NCI-H82 (cell line): Measurements from ENCODE around the gene FBRSL1.
A peak's percentile ranks its signal among the peaks of the same experiment; 100 is the strongest.

Experiments
- DNase-seq: peaks from one replicate; lab custom pipeline; 2025; lab: John Stamatoyannopoulos, UW

Gene FBRSL1

DNA sequence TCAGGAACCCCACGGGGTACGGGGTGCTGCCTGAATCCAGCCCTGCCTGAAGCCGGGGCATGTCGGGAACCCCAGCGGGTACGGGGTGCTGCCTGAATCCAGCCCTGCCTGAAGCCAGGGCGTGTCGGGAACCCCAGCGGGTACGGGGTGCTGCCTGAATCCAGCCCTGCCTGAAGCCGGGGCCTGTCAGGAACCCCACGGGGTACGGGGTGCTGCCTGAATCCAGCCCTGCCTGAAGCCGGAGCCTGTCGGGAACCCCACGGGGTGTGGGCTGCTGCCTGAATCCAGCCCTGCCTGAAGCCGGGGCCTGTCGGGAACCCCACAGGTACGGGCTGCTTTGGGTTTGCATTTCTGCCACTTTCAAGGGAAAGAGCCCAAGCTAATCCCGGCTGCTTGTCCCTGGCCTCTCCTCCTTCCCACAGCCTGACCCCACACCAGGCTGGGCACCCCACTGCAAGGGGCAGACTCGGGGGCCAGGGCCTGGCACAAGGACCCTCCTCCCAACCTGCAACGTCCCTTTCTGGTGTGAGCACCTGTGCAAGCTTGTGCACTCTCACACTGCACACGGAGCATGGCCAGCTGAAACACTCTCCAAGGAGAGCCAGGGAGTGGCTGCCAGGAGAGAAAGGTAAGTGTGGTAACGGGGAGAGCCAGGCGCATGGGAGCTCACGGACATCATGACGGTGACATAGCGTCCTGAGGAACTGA lies 5.6 kb upstream of the FBRSL1 start:
- DNase-seq = no peak

DNA sequence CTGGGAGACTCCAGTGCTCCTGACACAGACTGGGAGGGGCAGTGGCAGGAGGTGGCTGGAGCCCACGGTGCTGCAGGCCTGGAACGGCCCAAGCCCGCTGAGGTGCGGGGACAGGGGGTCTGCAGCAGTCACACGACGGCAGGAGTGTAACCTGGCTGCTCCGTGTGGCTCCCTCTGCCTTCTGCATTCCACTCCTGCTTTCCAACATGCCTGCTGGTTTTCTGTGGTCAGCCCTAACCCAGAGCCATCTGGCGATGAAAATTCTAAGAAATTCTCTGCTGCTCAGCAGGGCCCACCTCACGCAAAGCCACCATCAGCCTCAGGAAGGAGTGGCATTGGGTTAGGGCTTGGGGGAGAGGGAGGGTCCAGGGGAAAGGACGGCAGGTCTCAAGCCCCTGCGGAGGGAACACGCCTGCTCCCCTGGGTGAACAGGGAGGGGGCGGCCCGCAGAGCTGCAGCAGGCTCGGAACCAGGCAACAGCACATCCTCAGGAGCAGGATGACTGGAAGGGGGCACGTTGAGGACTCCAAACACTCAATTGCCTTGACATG lies 5.0 kb upstream of the FBRSL1 start:
- DNase-seq = no peak

DNA sequence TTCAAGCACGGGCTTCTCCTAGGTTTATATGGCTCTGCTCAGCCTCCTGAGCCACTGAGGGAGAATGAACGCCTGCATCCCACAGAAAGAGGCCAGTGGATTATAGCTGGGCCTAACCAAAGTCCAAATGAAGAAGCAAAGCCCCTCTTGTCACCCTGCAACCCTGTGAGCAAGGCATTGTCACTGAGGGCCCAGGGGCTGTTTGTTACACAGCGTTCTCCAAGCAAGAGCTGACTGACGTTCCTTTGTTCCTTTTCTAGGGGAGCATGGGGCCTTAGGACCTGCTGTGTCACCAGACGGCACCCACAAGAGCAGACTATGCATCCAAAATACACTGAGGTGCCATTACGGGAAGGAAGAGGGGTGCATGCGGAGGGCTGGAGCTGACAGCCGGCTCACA lies 4.3 kb upstream of the FBRSL1 start:
- no peak for DNase-seq

DNA sequence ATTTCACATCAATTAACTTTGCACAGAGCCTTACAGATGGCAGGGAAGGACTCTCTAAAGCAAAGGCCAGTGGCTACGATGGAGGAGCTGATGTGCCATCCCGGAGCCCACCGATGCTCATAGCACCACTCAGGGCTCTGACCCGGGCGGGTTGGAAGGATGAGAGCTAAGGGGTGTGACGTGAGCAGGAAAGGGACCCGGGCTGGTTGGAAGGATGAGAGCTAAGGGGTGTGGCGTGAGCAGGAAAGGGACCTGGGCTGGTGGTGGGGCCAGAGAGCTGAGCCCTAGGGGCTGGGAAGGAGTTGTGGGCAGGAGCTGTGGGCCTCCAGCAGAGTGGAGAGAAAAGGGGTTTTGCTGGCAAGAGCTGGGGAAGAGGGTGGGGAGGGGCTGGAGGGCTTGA lies 3.8 kb upstream of the FBRSL1 start:
- DNase-seq = no peak

DNA sequence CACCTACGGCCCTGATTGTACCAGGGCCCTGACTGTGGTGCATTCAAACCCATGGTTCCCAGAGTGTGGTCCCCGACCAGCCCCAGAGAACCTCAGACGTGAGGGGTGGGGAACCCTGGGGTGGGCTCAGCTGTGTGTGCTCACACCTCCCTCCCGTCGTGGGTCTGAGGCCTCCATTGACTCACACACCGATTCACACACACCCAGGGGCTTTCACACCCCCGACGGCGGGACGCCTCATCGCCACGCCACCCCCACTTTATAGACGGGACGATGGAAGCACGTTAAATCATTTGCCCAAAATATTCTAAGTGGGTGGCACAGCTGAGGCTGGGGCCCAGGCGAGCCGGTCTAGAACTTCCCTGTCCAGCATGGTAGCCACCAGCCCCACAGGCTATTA lies 3.4 kb upstream of the FBRSL1 start:
- no peak for DNase-seq

DNA sequence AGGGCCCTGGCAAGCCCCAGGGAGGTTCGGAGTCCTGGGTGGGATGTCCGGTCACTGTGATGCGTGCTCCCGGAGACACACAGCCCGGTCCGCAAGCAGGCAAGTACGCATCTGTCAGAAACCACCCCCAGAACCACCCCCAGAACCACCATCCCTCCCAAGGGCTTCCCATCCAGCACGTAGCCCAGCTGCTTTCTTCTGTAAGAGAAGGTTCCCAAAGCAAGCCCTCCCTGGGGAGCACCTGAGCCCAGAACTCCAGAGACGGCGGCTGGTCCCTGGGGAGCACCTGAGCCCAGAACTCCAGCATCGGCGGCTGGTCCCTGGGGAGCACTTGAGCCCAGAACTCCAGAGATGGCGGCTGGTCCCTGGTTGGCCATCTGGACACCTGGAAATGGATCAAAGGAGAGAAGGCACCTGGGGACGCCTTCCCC lies 2.6 kb upstream of the FBRSL1 start:
- DNase-seq = peak; percentile 77

DNA sequence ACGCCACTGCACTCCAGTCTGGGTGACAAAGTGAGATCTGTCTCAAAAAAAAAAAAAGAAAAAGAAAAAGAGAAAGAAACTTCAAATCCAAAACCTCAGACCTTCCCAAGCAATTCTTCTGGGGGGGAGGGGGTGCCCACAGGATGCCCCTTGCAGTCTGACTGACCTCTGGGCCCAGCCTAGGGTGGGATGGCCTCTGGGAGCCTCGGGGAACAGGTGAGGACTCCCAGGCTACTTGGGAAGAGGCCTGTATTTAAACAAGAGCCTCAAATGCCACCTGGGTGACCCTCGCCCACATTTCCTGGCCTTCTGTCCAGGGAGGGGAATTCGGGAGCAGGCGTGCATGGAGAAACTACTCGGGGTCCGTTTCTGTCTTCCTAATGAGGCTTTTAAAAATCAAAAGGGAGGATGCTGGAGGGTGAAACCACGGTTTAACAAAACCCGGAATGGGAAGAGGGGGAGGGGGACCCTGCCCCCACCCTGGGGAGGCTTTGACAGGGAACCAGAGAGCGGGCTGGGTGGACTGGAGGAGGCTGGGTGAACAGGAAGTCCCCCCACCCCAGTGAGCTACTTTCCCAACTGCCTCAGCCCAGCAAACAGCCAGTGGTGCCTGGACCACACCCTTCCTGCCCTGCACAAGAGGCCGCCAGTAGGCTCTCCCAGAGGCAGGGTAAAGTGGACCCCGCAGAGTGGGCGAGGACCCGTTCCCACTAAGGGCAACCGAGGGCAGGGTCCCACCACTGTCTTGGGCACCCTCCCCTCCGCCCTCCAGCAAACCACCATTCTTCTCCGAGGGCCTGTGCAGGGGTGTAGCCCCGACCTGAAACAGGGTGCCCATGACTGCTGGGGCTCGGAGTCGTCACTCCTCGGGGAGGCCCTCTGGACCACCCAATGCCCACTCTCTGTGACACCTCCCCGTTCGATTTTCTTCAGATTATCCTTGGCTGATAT lies 1.5 kb upstream of the FBRSL1 start:
- no peak for DNase-seq

DNA sequence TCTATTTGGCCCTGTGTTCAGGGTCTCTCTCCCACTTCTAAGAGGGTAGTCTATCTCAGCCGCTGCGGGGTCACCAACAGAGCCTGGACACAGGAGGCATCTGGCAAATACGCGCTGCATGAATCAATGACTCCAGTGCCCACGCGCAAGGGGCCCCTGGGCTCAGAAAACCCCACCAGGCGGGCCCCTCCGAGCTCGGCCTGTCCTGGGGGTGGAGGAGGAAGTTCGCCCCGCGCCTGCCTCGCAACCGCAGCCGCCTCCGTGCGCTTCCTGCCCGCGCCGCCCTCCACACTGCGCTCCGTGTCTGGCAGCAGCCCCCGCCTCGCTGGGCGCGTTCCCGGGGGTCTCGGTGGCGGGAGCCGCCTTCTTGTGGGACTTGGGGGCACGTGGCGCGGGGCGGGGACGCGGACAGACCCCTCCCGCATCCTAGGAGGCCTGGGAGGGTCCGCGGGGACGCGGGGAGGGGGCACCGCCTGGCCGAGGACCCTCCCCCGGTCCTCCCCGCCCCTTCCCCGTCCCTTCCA lies 811 bp upstream of the FBRSL1 start:
- no peak for DNase-seq

DNA sequence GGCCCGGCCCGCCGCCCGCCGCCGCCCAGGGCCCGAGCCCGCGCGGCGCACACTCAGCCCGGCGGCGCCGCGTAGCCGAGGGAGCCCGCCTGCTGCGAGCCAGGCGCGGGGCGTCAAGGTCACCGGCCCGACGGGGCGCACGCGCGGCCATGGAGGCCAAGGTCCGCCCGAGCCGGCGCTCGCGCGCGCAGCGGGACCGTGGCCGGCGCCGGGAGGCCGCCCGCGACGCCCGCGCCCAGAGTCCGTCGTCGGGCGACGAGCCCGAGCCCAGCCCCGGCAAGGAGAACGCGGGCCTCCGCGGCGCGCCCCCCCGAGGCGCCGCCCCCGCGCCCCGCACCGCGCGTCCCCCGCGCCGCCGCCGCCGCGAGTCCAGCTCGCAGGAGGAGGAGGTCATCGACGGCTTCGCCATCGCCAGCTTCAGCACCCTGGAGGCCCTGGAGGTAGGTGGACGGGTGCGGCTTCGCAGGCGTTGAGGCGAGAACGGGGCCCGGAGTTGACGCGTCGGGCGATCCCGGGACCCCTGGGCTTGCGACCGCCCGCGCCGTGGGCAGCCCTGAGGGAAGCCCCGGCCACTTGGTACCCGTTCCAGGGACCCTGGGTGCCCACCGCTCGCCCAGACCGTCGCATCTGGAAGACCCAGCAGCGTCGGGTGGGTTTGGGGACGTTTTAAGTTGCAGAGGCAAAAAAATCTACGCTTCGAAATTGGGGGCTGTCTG lies 629 bp downstream of the FBRSL1 start:
- DNase-seq = no peak

DNA sequence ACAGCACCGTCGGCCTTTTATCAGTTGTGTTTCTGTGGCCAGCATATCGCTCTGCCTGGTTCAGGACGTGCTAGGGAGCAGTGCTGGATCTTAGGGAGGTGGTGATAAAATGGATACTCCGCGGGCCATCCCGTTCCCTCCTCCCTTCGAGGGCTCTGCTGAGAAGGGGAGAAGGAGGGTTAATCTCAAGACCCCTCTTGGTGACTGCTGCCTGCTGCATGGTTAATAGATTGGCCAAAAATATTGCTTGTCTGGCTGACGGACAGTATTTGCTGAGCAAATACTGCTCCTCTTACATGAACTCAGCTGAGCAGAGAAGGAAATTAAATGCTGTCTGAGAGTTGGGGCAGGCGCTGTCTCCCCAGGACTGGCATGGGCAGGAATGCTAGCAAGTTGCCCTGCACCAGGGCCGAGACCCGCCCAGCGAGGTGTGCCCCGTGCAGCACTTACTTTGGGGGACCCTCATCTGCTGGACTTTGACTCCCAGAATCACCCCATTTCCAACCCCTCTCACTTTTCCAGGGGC lies 1.2 kb downstream of the FBRSL1 start:
- peak; percentile 40 for DNase-seq

DNA sequence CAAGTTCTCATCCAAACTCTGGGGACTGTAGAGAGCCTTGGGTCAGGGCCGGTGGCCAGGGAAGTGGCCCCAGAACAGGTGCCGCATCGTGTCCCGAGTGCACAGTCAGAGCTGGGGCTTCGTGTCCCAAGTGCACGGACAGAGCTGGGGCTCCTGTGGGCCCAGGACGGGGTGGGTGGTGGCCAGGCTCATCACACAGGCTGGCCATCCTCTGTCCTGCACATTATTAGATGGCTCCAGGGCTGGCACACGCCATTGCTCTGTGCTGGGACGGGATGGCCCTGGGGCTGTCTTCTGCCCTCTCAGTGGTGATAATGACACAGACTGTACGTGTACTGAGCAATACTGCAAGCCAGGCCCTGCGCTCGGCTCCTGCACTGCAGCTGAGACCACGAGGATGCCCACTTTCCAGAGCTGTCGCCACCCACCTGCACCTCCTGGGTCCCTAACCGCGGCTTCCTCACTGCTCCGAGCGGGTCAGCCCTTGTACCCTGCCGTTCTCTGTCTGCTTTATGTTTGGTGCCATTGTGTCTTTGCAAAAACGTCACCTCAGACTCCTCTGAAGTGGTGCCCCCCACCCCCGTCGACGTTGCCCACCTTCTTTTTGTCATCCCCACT lies 1.9 kb downstream of the FBRSL1 start:
- no peak for DNase-seq

DNA sequence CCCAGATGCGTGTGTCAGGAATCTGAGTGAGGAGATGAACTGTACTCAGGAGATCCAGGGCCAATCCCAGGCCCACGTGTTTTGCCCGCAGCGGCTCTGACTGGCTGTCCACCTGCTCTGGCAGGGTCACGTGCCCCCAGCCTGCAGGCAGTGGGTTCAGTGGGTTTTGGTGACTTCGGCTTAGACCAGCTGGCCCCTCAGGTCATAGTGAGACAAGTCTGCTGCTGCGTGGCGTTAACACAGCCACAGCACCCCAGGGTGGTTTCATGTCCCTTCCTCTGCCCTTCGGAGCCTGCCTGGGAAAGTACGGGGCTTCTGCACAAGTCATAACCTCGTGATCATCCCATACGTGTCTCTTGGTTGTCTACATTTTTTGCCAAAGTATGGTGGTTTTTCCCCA lies 2.6 kb downstream of the FBRSL1 start:
- DNase-seq = no peak

DNA sequence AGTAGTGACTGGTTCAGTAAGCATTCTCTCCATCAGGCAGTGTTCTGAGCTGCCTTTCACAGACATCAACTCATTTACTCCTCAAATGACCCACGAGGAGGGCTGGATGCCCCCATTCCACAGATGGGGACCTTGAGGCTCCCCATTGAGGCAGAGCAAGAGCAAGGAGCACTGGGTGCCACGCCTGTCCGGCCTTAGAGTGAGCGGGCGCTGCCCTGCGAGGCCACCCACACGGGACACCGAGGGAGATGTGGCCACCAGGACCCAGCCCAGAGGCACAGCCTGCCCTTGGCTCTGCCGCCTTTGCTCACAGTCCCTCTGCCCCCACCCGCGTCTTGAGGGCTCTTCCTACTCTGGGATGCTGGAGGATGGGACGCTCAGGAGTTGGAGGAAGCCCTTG lies 3.0 kb downstream of the FBRSL1 start:
- DNase-seq = no peak

DNA sequence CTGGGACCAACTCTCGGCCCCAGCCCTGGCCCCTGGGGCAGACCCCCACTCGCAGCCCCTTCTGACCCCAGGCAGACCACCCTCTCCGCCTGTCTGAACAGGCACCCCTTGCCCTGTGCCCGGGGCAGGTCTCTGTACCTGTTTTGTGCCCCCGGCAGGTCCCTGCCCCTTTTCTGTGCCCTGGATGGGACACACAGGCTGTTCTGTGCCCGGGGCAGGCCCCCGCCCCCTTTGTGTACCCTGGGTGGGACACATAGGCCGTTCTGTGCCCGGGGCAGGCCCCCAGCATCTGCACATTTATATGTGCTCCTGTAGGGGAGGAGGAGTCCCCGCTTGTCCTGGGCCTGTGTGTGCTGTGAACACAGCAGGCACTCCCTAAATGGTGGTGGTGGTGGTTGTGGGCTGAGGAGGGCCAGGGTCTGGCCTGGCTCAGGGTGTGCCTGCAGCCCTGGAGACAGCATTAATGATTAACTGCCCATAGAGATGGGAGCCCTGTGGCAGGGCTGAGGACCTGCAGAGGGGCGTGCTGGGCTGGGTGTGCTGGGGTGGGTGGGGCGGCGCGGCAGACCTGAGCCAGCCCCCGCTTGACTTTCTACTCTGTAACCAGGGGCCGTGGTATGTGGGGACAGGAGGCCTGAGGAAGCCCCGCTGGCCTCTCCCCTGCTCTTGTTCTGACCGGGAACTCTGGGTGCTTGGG lies 3.7 kb downstream of the FBRSL1 start:
- DNase-seq = no peak

DNA sequence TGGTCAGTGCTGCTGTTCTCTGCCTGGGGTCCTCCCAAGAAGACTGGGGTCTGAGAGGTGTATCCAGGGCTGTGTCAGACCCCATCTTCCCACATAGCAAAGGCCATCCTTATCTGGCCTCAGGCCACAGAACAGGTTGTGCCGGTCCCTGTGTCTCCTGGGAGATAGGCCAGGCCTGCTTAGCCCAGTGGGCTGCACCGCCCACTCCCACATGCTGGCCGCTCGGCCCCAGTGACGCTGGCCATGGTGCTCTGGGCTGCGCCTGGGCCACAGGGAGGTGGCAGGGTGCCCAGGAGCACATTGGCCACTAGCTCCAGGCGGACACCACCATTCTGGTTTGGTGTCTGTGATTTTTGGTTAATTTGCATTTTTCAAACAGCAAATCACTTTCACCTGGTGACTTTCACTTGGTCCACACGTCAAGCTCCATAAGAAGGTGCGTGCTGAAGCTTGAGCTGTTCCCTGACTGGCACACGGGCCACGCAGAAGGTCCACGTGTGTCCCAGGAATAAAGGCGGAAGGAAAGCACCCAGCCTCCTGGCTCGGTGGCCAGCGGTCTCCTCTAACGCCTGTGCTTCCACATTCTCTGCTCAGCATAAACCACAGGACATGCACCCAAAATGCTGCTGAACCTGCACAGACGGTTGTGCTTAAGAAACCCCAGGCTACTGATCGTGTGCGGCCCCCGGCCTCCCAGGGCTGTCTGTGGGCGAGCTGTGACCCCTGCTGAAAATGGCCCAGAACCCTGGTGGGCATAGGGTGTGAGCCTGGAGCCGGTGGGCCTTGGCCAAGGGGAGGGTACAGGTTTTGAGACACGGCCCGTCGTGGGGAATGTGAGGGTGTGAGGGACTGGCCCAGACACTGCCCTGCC lies 4.6 kb downstream of the FBRSL1 start:
- no peak for DNase-seq

DNA sequence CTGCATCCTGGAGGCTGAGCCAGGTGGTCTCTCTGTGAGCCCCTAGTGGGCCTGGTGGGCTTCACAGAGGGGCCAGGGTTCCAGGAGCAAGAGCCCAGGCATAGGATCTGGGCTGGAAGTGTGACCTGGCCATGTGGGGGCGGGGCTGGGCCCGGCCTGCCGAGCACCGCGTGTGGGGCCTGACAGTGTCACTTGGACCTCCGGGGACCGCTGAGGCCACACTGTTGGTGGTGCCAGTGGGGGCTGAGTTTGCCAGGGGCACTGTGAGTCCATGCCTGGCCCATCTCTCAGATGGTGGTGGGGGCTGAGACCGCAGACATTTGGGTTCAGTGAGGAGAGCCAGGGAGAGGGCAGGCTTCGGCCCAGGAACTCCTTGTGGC lies 5.2 kb downstream of the FBRSL1 start:
- no peak for DNase-seq

DNA sequence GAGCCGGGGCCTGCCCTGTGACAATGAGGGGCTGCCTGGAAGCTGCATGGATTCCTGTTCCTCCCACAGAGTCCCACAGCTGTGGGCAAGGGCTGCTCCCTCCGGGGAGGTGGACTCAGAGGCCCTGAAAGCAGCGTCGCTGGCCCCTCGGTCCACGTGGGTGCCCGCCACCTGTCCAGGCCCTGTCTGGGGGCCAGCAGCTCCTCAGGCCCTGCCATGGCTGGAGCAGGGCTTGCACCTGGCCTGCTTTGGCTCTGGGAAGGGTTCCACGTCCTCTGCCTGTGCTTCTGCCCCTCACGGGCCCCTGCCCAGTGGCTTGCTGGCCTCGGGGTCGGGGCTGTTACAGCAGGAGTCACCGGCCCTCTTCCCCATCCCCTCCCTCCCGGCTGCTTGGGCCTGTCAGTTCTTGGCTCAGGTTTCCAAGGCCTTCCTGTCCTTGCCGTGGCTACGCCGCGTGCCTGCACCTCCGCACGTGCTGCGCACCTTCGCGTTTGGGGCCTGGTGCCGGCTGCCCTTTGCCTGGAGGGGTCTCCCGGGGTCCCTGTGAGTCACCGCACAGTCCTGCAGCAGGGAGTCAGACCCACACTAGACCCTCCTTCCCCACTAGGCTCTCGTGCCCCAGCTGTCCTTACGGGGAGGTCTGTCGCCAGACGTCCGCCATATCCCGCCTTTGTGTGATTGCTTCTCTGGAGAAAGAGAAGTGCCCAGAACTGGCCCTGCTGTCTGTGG lies 5.8 kb downstream of the FBRSL1 start:
- peak; percentile 32 for DNase-seq

DNA sequence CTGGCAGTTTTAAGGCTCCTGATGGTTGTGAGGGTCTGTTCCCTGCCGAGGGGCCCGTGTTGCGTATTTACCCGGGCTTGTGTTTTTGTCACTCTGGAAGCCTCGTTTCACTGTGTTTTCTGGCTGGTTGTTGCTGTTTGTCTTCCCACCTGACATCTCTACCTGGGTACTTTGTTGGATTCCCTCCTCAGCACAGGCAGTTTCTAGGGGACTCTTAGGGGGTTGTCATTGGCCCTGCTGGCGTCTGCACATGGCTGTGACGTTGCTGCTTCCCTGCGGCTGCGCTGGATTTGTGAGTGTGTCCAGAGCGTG lies 6.4 kb downstream of the FBRSL1 start:
- no peak for DNase-seq

DNA sequence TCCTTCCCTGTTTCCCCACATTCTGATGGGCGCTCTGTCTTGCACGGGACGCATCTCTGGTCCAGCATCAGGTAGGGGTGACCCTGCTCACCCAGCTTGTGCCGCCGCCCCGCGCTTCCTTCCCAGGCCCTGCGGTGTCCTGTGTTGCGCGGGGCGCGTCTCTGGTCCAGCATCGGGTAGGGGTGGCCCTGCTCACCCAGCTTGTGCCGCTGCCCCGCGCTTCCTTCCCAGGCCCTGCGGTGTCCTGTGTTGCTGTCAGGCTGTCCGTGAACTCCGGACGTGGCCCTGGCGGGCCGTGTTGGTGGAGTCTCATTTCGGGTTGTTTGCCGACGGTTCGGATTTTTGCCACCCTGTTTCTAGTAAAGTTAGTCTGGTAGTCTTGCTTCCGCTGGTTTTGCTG lies 6.8 kb downstream of the FBRSL1 start:
- DNase-seq = no peak
